COLO829 (cell line): Measurements from ENCODE around the gene AGR3.
A peak's percentile ranks its signal among the peaks of the same experiment; 100 is the strongest.

Experiments used
- DNase-seq: peaks from one replicate; pipeline ENCODE4 v3.0.0; 2012; ENCODE audit warnings: low spot score

AGR3 gene

GRCh38 chr7:16833373-16833772, 48.4 kb downstream of the AGR3 start:
- DNase-seq = no peak

GRCh38 chr7:16826060-16826459, 55.7 kb downstream of the AGR3 start:
- no peak for DNase-seq

GRCh38 chr7:16822029-16822428, 59.8 kb downstream of the AGR3 start:
- no peak for DNase-seq

- no peak for DNase-seq
Observed at GRCh38 chr7:16818732-16819131, 63.1 kb downstream of the AGR3 start.

- DNase-seq = peak; percentile 85
Observed at GRCh38 chr7:16817536-16817935, 64.2 kb downstream of the AGR3 start.

GRCh38 chr7:16816824-16817223, 65.0 kb downstream of the AGR3 start:
- DNase-seq = no peak

- no peak for DNase-seq
Observed at GRCh38 chr7:16815001-16815400, 66.8 kb downstream of the AGR3 start.

- DNase-seq = peak; percentile 50
Observed at GRCh38 chr7:16813232-16813616, 68.6 kb downstream of the AGR3 start.

GRCh38 chr7:16812542-16813231, 69.1 kb downstream of the AGR3 start:
- no peak for DNase-seq

- peak; percentile 40 for DNase-seq
Observed at GRCh38 chr7:16811551-16811950, 70.2 kb downstream of the AGR3 start.

GRCh38 chr7:16810573-16810972, 71.2 kb downstream of the AGR3 start:
- DNase-seq = no peak

GRCh38 chr7:16810112-16810511, 71.7 kb downstream of the AGR3 start:
- DNase-seq = no peak
